Body of pancreas (tissue), 4 donors: ENCODE data around the gene PROB1.

Experiments
- POLR2A ChIP-seq, 3 donors: fragments of 450-650 bp; IDR thresholded peaks; one replicate each; pipeline ENCODE4 v1.6.1; 2016; ENCODE audit warnings: antibody characterized with exemption in 3 of 3, mild to moderate bottlenecking in 2 of 3
- TF ChIP-seq, protein P1 (sequence below), 7 experiments: fragments of 450-650 bp in 4 of 7; fragments of 200-600 bp in 3 of 7; sonication (generic) in 3 of 7; IDR thresholded peaks; one replicate each; pipeline ENCODE4 v1.5.1; 2016 to 2019; ENCODE audit warnings: antibody characterized with exemption in 7 of 7

DNA sequence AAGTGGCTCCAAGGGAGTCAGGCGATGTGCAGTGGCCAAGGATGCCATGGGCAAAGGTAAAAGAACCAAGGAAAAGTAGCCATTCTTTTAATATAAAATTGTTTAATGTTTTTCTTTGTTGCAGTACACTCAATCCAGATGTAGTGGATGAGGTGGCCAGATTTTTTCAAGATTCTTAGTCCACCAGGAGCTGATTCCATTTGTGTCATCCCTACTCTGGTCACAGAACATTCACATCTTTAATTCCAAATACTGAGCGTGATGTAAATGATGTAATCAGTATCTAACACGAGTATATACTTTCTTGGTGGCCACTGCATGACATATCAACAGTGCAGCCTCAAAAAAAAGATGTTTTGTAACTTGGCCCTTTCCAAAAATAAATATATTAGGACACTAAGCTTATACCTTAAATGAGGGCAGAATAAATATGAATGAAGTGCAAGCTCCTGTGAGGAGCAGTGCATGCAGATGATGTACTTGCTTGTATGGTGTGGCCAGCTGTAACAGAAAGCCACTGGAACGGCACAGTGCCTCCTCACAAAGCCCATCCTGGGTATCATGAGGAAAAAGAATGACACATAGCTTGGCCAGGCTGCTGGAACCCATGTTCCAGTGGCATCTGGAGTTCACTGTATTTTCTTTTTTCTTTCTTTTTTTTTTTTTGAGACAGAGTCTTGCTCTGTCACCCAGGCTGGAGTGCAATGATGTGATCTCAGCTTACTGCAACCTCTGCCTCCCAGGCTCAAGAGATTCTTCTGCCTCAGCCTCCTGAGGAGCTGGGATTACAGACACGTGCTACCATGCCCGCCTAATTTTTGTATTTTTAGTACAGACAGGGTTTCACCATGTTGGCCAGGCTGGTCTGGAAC is 15.5 kb upstream of the PROB1 start:
- TF ChIP-seq, protein P1, sequence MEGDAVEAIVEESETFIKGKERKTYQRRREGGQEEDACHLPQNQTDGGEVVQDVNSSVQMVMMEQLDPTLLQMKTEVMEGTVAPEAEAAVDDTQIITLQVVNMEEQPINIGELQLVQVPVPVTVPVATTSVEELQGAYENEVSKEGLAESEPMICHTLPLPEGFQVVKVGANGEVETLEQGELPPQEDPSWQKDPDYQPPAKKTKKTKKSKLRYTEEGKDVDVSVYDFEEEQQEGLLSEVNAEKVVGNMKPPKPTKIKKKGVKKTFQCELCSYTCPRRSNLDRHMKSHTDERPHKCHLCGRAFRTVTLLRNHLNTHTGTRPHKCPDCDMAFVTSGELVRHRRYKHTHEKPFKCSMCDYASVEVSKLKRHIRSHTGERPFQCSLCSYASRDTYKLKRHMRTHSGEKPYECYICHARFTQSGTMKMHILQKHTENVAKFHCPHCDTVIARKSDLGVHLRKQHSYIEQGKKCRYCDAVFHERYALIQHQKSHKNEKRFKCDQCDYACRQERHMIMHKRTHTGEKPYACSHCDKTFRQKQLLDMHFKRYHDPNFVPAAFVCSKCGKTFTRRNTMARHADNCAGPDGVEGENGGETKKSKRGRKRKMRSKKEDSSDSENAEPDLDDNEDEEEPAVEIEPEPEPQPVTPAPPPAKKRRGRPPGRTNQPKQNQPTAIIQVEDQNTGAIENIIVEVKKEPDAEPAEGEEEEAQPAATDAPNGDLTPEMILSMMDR (IDR thresholded peaks at IDR 0.05): no peak
- TF ChIP-seq POLR2A (IDR thresholded peaks at IDR 0.05): no peak
